HG03565 (cell line): Measurements from ENCODE around the gene TPRG1.
"Not testable (repeated sequence)": the region's sequence is repeated elsewhere in the genome, so short reads cannot be mapped to it uniquely, and the experiment has no call there.

Experiments used
- ATAC-seq: cut with Tn5 transposase; IDR thresholded peaks from one replicate; pipeline ENCODE4 v1.9.1; 2021; ENCODE audit warnings: mild to moderate bottlenecking, moderate library complexity; ENCODE audit not compliant: unreplicated experiment

The TPRG1 gene

DNA sequence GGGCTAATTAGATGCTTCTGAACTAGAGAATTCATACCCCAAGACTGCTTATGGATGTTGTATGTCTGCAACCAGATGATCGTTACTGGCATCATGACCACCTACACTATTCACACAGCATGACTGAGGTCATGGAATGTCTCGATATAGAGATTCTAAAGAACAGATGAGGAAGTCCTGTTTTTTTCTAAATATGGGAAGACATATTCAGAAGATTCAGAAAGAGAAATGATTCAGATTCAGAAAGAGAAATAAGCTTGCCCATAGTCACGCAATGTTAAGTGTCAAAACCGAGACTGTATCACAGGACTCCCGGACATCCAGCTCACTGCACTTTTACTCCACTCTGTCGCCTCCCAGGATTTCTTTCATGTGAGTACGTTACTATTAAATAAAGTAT is 136.2 kb downstream of the TPRG1 start:
- peak; percentile 48 for ATAC-seq

GRCh38 chr3:189308608-189309007 is 136.8 kb downstream of the TPRG1 start:
- no peak for ATAC-seq

DNA sequence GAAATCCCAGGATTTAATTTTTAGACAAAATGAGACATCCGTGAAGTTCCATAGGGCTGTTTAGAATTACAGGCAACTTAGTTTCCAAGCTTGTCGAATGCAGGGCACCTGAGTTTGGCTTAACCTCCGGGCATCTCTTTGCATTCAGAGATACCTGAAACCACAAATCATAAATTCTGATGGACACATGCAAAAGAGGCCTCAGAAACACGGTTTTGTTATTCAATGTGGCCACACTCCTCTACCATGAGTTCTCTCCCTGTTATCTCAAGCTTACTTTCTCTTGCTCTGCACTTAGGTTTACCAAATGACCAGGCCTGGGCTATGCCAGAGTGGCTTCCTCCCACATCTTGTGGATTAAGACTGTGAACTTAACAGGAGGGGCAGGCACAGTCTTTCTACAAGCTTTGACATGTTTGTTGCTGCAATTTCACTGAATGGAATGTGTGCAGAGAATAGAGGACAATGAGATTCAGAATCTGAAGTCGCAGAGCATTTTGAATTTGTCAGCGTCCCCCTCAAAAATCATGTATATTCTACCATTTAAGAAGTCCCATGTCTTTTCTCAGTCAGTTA is 137.7 kb downstream of the TPRG1 start:
- ATAC-seq, result no peak

GRCh38 chr3:189311521-189311920 is 139.8 kb downstream of the TPRG1 start:
- ATAC-seq, result no peak

GRCh38 chr3:189312866-189313265 is 141.1 kb downstream of the TPRG1 start:
- no peak for ATAC-seq

DNA sequence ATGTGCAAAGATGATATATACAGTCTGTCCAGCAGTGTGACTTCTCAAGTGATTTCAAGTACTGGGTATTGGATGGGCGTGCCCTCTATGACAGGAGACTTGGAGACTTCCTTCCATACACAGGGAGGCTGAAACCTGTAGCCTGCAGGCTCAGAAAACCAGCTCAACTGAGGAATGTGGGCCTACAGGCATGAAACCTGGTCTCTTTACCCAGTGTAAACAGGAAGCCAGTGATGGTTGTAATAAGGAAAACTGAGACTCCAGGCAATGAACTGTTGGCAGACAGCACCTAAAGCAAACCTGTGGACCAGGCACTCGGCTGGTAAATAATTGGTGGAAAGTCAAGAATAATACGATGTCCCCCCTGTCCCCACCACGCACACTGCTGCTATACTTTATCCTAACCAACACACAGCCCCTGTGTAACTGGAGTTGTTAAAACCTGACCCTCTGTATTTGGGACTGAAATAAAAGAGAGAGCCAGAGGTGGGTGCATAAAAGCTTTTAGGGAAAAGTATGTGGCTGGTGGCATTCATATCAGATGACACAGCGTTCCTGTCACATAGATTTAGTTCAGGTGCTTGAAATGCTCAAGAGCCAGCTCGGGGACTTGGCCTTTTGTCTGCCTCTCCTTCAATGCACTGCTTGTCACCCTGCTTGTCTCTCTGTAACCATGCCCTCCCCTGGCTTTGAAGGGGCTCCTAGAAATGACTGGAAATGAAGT is 144.7 kb downstream of the TPRG1 start:
- ATAC-seq, result no peak

- ATAC-seq, result no peak
Measured at GRCh38 chr3:189317911-189318310, 146.1 kb downstream of the TPRG1 start.

GRCh38 chr3:189320511-189320910 is 148.7 kb downstream of the TPRG1 start:
- ATAC-seq, result no peak

- ATAC-seq, result no peak
Measured at GRCh38 chr3:189322339-189322738, 150.6 kb downstream of the TPRG1 start.

DNA sequence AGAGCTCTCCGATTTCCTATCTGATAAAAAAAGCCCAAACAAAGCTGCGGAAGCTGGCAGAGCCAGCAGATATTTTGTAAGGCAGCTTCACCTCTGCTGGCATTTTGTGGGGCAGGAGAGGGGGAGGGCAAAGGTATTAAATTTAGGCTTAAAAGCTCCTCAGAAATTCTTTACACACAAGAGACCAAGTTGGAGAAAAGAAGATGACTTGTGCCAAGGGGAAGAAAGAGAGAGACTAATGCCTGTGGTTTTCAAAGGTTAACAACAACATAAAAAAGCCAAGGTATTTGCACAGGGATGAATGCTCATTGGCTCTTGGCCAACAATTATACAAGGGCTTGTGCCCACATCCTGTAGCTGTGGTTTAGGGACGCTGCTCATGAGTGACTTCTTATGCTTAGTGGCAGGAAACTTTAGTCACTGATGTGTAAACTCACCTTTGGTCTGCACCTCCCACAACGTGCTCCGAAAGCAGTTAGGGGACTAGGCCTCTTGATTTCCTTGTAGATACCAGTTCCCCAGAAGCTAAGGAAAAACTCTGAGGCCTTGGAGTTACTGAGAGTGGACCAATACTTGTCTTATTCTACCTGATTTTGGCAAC is 152.9 kb downstream of the TPRG1 start:
- peak; percentile 99 for ATAC-seq

- ATAC-seq, result no peak
Measured at GRCh38 chr3:189325454-189325853, 153.7 kb downstream of the TPRG1 start.

- not testable (repeated sequence) for ATAC-seq
Measured at GRCh38 chr3:189329630-189330029, 157.9 kb downstream of the TPRG1 start.

DNA sequence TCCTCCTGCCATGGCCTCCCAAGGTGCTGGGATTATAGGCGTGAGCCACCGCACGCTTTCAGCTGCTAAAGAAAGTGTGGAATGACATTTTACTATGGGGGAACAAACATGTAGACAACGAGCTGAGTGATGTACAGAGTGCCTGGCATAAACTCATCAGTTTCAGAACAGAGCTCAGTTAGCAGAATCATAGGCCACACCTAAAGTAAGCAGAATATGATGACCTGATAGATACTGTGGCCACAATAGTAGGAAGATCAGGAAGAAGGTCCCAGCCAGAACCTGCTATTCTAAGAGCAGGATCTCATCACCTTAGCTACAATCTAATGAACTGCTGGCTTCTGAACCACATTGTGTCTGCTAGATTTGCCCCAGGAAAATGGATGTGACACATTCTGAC is 158.3 kb downstream of the TPRG1 start:
- ATAC-seq, result no peak

- no peak for ATAC-seq
Measured at GRCh38 chr3:189331002-189331418, 159.2 kb downstream of the TPRG1 start.

GRCh38 chr3:189334064-189334920 is 162.5 kb downstream of the TPRG1 start:
- no peak for ATAC-seq

GRCh38 chr3:189337673-189338091 is 165.9 kb downstream of the TPRG1 start:
- ATAC-seq, result no peak

GRCh38 chr3:189338366-189338765 is 166.6 kb downstream of the TPRG1 start:
- no peak for ATAC-seq

DNA sequence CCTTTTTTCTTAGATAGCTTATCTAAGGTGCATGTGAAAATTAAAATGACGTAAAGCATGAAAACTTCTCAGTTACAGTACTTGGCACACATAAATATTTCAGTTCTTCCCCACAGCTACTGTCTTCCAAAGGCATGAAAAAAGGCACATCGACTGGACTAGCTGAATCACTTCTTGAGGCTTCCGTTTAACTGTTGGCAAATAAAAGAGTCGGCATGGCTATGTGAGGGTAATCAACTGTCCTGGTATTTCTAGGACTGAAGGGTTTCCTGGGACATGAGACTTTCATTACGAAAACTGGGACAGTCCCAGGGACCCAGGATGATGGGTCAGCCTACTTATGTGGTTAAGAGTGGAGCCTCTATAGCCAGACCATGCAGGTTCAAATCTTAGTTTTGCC is 168.2 kb downstream of the TPRG1 start:
- no peak for ATAC-seq

GRCh38 chr3:189340680-189341460 is 169.1 kb downstream of the TPRG1 start:
- no peak for ATAC-seq

DNA sequence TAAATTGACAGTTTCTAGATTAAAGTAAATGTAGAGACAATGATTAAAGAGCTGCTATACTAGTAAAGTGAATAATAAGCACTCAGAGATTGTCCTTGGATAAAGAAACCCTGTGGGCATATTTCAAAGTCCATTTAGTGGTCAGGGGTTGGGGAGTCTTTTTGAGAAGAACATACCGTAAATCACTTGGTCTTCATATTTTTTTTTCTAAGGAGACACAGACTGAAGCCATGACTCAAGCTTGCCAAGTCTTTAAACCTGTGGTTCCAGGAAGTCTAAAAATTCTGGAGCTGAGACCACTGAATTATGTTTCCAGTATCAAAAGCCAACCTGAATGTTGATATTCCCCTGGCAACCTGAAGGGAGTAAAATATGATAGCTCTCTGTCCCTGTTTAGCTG is 171.0 kb downstream of the TPRG1 start:
- no peak for ATAC-seq

DNA sequence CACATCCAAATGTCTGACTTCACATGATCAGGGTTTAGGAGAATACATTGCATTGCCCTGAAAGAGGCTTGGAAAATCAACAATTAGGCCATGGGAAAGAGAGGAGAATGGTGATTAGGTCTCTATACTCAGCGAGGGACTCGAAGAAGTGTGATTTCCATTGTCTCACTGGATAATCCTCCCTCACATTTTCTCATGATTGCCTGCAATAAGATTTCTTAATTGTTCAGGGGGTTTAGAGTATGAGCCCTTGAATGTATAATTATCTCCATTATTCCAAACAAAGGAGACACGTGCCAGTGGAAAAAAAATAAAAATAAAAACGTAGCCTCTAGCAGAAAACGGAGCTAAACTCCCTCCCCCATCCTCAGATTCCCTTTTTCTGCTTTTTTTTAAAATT is 173.2 kb downstream of the TPRG1 start:
- ATAC-seq, result no peak
